ENCODE measurements around the gene LPCAT3.
A peak's percentile ranks its signal among the peaks of the same experiment; 100 is the strongest.
"Not testable (repeated sequence)": the region's sequence is repeated elsewhere in the genome, so short reads cannot be mapped to it uniquely, and the experiment has no call there.

The LPCAT3 gene

DNA sequence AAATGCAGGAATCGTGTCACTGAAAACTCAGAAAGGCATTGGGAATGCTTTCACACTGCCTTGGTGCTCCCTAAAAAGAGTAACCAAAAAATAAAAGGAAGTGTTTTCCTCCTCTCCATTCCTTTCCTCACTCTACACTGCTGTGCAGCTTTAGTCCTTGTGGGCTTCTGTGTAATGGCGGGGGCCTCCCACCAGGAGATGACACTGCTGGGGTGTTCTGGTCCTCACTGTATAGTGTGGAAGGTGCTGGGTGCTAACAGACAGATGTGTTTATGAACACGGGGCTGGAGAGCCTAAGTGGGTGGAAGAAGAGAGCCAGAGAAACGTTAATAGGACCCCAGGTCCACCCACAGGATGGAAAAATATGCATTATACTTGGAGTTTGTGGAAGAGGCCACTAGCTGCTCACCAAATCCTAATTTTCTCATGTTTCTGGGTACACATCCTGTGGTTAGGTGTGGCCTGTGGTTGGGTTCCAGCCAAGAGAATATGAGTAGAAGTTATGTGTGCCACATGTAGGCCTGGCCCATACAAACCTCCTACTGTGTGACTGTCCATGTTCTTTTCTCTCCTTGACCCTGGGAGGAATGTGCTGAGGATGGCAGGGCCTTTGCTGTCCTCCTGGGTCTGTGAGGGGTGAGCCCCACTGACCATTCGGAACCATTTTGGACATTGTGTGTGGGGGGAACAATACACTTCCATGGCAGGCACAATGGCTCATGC is 28.3 kb upstream of the LPCAT3 start:
- TF ChIP-seq ZFX (IDR thresholded peaks at IDR 0.05; ENCODE audit: borderline replicate concordance), result no peak
- TF ChIP-seq, protein P1, sequence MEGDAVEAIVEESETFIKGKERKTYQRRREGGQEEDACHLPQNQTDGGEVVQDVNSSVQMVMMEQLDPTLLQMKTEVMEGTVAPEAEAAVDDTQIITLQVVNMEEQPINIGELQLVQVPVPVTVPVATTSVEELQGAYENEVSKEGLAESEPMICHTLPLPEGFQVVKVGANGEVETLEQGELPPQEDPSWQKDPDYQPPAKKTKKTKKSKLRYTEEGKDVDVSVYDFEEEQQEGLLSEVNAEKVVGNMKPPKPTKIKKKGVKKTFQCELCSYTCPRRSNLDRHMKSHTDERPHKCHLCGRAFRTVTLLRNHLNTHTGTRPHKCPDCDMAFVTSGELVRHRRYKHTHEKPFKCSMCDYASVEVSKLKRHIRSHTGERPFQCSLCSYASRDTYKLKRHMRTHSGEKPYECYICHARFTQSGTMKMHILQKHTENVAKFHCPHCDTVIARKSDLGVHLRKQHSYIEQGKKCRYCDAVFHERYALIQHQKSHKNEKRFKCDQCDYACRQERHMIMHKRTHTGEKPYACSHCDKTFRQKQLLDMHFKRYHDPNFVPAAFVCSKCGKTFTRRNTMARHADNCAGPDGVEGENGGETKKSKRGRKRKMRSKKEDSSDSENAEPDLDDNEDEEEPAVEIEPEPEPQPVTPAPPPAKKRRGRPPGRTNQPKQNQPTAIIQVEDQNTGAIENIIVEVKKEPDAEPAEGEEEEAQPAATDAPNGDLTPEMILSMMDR (IDR thresholded peaks at IDR 0.05), result no peak
- H3K27ac ChIP-seq, result no peak overlapping the region

- no peak for TF ChIP-seq ZFX (IDR thresholded peaks at IDR 0.05; ENCODE audit: borderline replicate concordance)
- TF ChIP-seq, protein P1 (IDR thresholded peaks at IDR 0.05), result no peak
Observed at GRCh38 chr12:7045913-7046312, 27.6 kb upstream of the LPCAT3 start.

DNA sequence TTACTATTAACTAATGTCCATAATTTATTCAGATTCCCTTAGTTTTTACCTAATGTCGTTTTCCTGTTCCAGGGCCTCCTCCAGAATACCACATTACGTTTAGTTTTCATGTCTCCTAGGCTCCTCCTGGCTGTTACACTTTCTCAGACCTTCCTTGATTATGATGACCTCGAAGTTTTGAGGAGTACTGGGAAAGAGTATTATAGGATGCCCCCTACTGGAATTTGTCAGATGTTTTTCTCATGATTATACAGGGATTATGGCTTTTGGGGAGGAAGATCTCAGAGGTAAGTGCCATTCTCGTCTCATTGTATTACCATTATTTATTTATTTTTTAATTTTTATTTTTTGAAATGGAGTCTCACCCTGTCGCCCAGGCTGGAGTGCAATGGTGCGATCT is 24.6 kb upstream of the LPCAT3 start:
- TF ChIP-seq, protein P1 (IDR thresholded peaks at IDR 0.05), result peak; percentile 73
- TF ChIP-seq ZFX (IDR thresholded peaks at IDR 0.05; ENCODE audit: borderline replicate concordance), result no peak
- H3K27ac ChIP-seq, result no peak overlapping the region

More at GRCh38 chr12:7045913-7046312, 27.6 kb upstream of the LPCAT3 start:
- no peak overlapping the region for H3K27ac ChIP-seq

DNA sequence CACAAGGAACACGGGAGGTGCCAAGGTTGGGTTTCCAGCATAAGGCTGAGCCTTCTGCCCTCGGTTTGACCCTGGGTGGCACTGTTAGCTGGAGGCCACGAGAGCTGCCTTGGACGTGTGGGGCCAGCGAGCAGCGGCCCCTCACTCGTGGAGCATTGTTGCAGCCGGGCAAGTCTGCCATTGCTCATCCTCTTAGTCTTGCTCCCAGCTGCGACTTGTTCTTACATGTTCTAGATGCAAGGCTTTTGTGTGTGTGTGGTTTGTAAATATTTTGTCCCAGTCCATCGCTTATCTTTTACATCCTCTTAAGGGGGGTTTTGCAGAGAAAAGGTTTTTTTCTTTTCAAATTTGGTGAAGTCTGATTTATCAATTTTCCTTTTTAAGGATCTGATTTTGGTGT is 21.1 kb upstream of the LPCAT3 start:
- no peak for TF ChIP-seq ZFX (IDR thresholded peaks at IDR 0.05; ENCODE audit: borderline replicate concordance)
- TF ChIP-seq, protein P1 (IDR thresholded peaks at IDR 0.05), result no peak
- H3K27ac ChIP-seq, result no peak overlapping the region

DNA sequence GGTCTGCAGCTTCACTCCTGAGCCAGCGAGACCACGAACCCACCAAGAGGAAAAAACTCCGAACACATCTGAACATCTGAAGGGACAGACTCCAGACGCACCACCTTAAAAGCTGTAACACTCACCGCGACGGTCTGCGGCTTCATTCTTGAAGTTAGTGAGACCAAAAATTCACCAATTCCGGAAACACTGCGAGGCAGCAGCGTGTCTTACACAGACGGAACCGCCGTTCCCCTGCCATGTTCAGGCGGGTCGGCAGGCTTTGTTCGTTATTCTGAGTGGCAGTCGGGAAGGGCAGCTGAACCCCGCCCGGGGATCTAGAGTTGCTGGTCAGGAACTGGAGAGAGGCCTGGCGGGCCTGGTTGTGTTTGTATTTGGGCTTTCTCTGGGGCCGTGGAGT is 20.3 kb upstream of the LPCAT3 start:
- H3K27ac ChIP-seq, result no peak overlapping the region

DNA sequence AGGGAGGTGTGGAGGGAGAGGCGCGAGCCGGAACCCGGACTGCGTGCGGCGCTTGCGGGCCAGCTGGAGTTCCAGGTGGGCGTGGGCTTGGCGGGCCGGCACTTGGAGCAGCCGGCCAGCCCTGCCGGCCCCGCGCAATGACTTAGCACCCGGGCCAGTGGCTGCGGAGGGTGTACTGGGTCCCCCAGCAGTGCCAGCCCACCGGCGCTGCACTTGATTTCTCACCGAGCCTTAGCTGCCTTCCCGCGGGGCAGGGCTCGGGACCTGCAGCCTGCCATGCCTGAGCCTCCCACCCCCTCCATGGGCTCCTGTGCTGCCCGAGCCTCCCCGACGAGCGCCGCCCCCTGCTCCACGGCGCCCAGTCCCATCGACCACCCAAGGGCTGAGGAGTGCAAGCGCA is 19.1 kb upstream of the LPCAT3 start:
- not testable (repeated sequence) for H3K27ac ChIP-seq

More for the DNA sequence above, 20.3 kb upstream of the LPCAT3 start:
- TF ChIP-seq, protein P1 (IDR thresholded peaks at IDR 0.05), result no peak
- TF ChIP-seq ZFX (IDR thresholded peaks at IDR 0.05; ENCODE audit: borderline replicate concordance), result no peak

DNA sequence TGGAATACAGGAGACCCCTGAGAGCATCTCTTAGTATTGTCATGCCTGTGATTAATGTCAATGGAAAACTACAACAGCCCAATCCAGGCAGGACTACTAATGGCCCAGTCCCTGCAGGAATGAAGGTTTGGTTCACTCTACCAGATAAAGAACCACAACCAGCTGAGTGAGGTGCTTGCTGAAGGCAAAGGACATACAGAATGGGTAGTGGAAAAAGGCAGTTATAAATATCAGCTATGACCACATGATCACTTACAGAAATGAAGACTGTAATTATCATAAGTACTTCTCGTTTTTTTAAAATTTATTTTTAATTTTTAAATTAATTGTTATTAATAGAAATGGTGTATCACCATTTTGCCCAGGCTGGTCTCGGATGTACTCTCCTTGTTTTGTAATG is 17.2 kb upstream of the LPCAT3 start:
- TF ChIP-seq, protein P1 (IDR thresholded peaks at IDR 0.05), result no peak
- no peak for TF ChIP-seq ZFX (IDR thresholded peaks at IDR 0.05; ENCODE audit: borderline replicate concordance)
- no peak overlapping the region for H3K27ac ChIP-seq

DNA sequence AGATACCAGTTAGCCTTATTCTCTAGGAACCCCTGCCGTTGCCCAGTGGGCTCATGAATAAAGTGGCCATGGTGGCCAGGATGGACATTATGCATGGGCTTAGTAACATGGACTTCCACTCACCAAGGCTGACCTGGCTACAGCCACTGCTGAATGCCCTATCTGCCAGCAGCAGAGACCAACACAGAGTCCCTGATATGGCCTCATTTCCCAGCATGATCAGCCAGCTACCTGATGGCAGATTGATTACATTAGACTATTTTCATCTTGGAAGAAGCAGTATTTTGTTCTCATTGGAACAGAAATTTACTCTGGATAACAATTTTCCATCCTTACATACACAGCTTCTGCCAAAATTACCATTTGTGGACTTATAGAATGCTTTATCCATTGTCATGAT is 16.2 kb upstream of the LPCAT3 start:
- no peak overlapping the region for H3K27ac ChIP-seq
- TF ChIP-seq, protein P1 (IDR thresholded peaks at IDR 0.05), result no peak
- TF ChIP-seq ZFX (IDR thresholded peaks at IDR 0.05; ENCODE audit: borderline replicate concordance), result no peak
